Endothelial cell of umbilical vein (primary cell): ENCODE results near the gene CEP89. TPM values are rescaled to one million over a fixed set of nuclear protein-coding genes. Genes with fewer than 3 reads are reported as not detected.

Experiments
- BruUV-seq: library from RNA; stranded (reverse); fragments of 400-500 nt; replicated peaks from 2 replicates; lab custom pipeline; 2021; lab: Mats Ljungman, UMichigan
- CTCF ChIA-PET: fragments of 300-600, 350-600 bp; sonication (Branson Sonifier 250); formaldehyde crosslinking; loops from one replicate; lab custom pipeline; 2021; ENCODE audit warnings: antibody characterized with exemption, inconsistent platforms; lab: Charles Lee
- POLR2A ChIA-PET: fragments of 300-600, 350-600 bp; sonication (Branson Sonifier 250); formaldehyde crosslinking; loops from one replicate; lab custom pipeline; 2021; ENCODE audit warnings: antibody characterized with exemption, inconsistent platforms; lab: Charles Lee
- DNase-seq: peaks from one replicate; pipeline ENCODE4 v3.0.0-alpha.2; 2011; ENCODE audit warnings: low read depth, low spot score
- FAIRE-seq: peaks from 2 replicates; lab custom pipeline; 2011; peaks lifted over from hg19 to GRCh38; lab: Jason Lieb, UNC
- H2AFZ ChIP-seq: 2 replicates; pipeline ENCODE4 v1.6.0; 2012; ENCODE audit warnings: low read depth, low read length, control low read depth, inconsistent platforms
- H3K27ac ChIP-seq: 2 replicates; pipeline ENCODE4 v1.5.1; 2011; ENCODE audit warnings: low read depth, mild to moderate bottlenecking, control low read depth, low read length, moderate library complexity; ENCODE audit not compliant: insufficient read depth
- H3K27me3 ChIP-seq, 2 experiments: 2 replicates each; pipeline versions ENCODE4 v1.6.0 to v1.6.1; 2011; ENCODE audit warnings: low read length in 2 of 2, mixed read lengths in 1 of 2; ENCODE audit not compliant: control insufficient read depth in 2 of 2, insufficient read depth in 2 of 2
- H3K36me3 ChIP-seq, 2 experiments: 2 replicates in 1 of 2; 3 replicates in 1 of 2; pipeline ENCODE4 v1.5.1; 2011; ENCODE audit warnings: low read length in 2 of 2, mild to moderate bottlenecking in 1 of 2, moderate library complexity in 1 of 2; ENCODE audit not compliant: control insufficient read depth in 2 of 2, insufficient read depth in 2 of 2; ENCODE audit errors: extremely low read depth in 1 of 2
- H3K4me1 ChIP-seq: 3 replicates; pipeline ENCODE4 v1.5.1; 2011; ENCODE audit warnings: mild to moderate bottlenecking, low read length; ENCODE audit not compliant: control insufficient read depth, insufficient read depth; ENCODE audit errors: extremely low read depth
- H3K4me2 ChIP-seq: 2 replicates; pipeline ENCODE4 v1.6.1; 2011; ENCODE audit warnings: low read length, control low read depth, mixed read lengths; ENCODE audit not compliant: insufficient read depth
- H3K4me3 ChIP-seq, 3 experiments: fragments of 200-600 bp in 1 of 3; sonication (generic), shearing (Covaris generic) in 1 of 3; replicated peaks in 1 of 3; 2 replicates each; pipeline ENCODE4 v1.5.1; 2011 to 2016; ENCODE audit warnings: control low read depth in 3 of 3, low read length in 3 of 3, mild to moderate bottlenecking in 2 of 3, inconsistent platforms in 1 of 3, low read depth in 1 of 3, moderate library complexity in 1 of 3; ENCODE audit not compliant: insufficient read depth in 1 of 3
- H3K79me2 ChIP-seq: 2 replicates; pipeline ENCODE4 v1.6.0; 2012; ENCODE audit warnings: low read length, inconsistent platforms; ENCODE audit not compliant: control insufficient read depth, insufficient read depth
- H3K9ac ChIP-seq: replicated peaks from 2 replicates; pipeline ENCODE3; 2011; ENCODE audit warnings: low read length, control low read depth; ENCODE audit not compliant: insufficient read depth; ENCODE audit errors: extremely low read depth
- H3K9me1 ChIP-seq: replicated peaks from 3 replicates; pipeline ENCODE4 v1.6.0; 2011; ENCODE audit warnings: mild to moderate bottlenecking, low read length; ENCODE audit not compliant: control insufficient read depth, insufficient read depth; ENCODE audit errors: extremely low read depth
- H3K9me3 ChIP-seq: replicated peaks from 2 replicates; pipeline ENCODE4 v1.5.1; 2012; ENCODE audit warnings: low read length, inconsistent platforms; ENCODE audit not compliant: control insufficient read depth, insufficient read depth
- H4K20me1 ChIP-seq: replicated peaks from 2 replicates; pipeline ENCODE3; 2011; ENCODE audit warnings: mild to moderate bottlenecking, low read length; ENCODE audit not compliant: control insufficient read depth, insufficient read depth; ENCODE audit errors: extremely low read depth
- CTCF ChIP-seq, 2 donors: IDR thresholded peaks; 1 replicate in 1 of 2; 2 replicates in 1 of 2; pipeline ENCODE4 v1.5.1; 2011; ENCODE audit warnings: low read length in 2 of 2, mild to moderate bottlenecking in 2 of 2, moderate library complexity in 2 of 2, control low read depth in 1 of 2, inconsistent platforms in 1 of 2, low read depth in 1 of 2; ENCODE audit not compliant: insufficient read depth in 1 of 2; ENCODE audit errors: extremely low read depth in 1 of 2
- EZH2 ChIP-seq: IDR thresholded peaks from 2 replicates; pipeline ENCODE4 v1.6.1; 2012; ENCODE audit warnings: borderline replicate concordance, low read depth, mild to moderate bottlenecking, moderate library complexity, low read length, inconsistent platforms; ENCODE audit not compliant: severe bottlenecking
- FOS ChIP-seq: IDR thresholded peaks from 2 replicates; pipeline ENCODE4 v1.6.1; 2011; ENCODE audit warnings: mild to moderate bottlenecking, low read length, moderate library complexity, borderline replicate concordance; ENCODE audit not compliant: insufficient read depth
- GATA2 ChIP-seq: IDR thresholded peaks from 2 replicates; pipeline ENCODE4 v1.7.0; 2011; ENCODE audit warnings: low read depth, mild to moderate bottlenecking, moderate library complexity, mixed read lengths, low read length; ENCODE audit not compliant: insufficient read length, insufficient read depth
- JUN ChIP-seq: IDR thresholded peaks from 2 replicates; pipeline ENCODE4 v1.6.1; 2011; ENCODE audit warnings: borderline replicate concordance, low read depth; ENCODE audit not compliant: insufficient read length, insufficient read depth
- MAX ChIP-seq: IDR thresholded peaks from 2 replicates; pipeline ENCODE4 v1.6.1; 2011; ENCODE audit not compliant: insufficient read depth, insufficient read length
- MYC ChIP-seq: IDR thresholded peaks from one replicate; pipeline ENCODE4 v1.6.1; 2011; ENCODE audit warnings: mild to moderate bottlenecking, low read depth, low read length
- POLR2A ChIP-seq: IDR thresholded peaks from 2 replicates; pipeline ENCODE4 v1.6.1; 2012; ENCODE audit warnings: low read depth, mild to moderate bottlenecking, control low read depth, low read length
- POLR2AphosphoS5 ChIP-seq: IDR thresholded peaks from 2 replicates; pipeline ENCODE4 v1.6.1; 2012; ENCODE audit warnings: low read depth, mild to moderate bottlenecking, control low read depth, low read length, moderate library complexity; ENCODE audit not compliant: insufficient read depth
- dilution Hi-C: fragments of 300-500 bp; cut with MboI; formaldehyde crosslinking; loops from one replicate; pipeline ENCODE4 v1.15.0; 2019; ENCODE audit warnings: low sequenced_read_pairs; ENCODE audit not compliant: extremely low pct_ligation_motif_present
- intact Hi-C: fragments of 100-400 bp; cut with micrococcal nuclease; formaldehyde crosslinking; loops from one replicate; pipeline ENCODE4 v1.10.0; 2022
- polyA plus RNA-seq, 4 experiments: library from polyadenylated mRNA; depleted of rRNA in 3 of 4; stranded (reverse) in 3 of 4; unstranded in 1 of 4; fragments of >200 nt; gene quantifications; 2 replicates each; pipeline versions ENCODE4 v1.2.1 to v1.2.3, GENCODE V29; 2011 to 2012; ENCODE audit warnings: missing spikeins in 1 of 4
- total RNA-seq: library from RNA; stranded (reverse); gene quantifications from 2 replicates; pipeline ENCODE4 v1.2.3, GENCODE V29; 2021

Gene CEP89
- total and polyA plus RNA-seq, 2 donors (not counting 3 experiments of a cell fraction or from before 2014, with no cell fraction given) = 25.1 to 46.2 TPM

GRCh38 chr19:32916969-32917615 lies 54.7 kb downstream of the CEP89 start:
- ChIA-PET CTCF (interaction anchor here (0.6 kb wide), 1 partner anchor 12 kb away, joined by 3 read pairs; no protein-coding TSS in a partner anchor), POLR2A (no interaction called here)
- Histone ChIP-seq H3K4me1 (no peaks in the 10 kb centered on the region), H3K4me2 (no peak overlapping the region), H3K4me3 (no peak overlapping the region), H3K79me2 (no peaks in the 10 kb centered on the region), H3K9ac (no peak overlapping the region), H3K36me3 (peaks cover 0 to 11% of the 10 kb centered on the region in 2 experiments), H2AFZ (no peak overlapping the region), H3K27me3 (no peaks in the 10 kb centered on the region), H4K20me1 (no peaks in the 10 kb centered on the region), H3K9me3 (no peaks in the 10 kb centered on the region), H3K9me1 (no peaks in the 10 kb centered on the region), H3K27ac (no peak overlapping the region)
- FAIRE-seq (peak; percentile 42), DNase-seq (peak; percentile 65)
- dilution Hi-C loops = no loop called here
- BruUV-seq = no TSS peak
- intact Hi-C loops = no loop called here
- TF ChIP-seq EZH2 (no peak), FOS (no peak), POLR2A (no peak), POLR2AphosphoS5 (no peak), JUN (no peak), GATA2 (no peak), MYC (no peak), CTCF (IDR thresholded peaks at IDR 0.05; ENCODE audit: extremely low read depth in 1 of 2, insufficient read depth in 1 of 2, low read depth in 1 of 2, low read length in 2 of 2) (no peak), MAX (no peak)
